GM10266 (cell line): ENCODE data around the gene IL20RB.

Source experiments
- DNase-seq: peaks from one replicate; pipeline ENCODE4 v3.0.0; 2012; ENCODE audit errors: extremely low spot score
- TF ChIP-seq, protein P1 (sequence below): IDR thresholded peaks from 2 replicates; pipeline ENCODE4 v1.5.1; 2012; ENCODE audit warnings: mild to moderate bottlenecking, low read depth; ENCODE audit not compliant: control insufficient read depth, insufficient read depth; ENCODE audit errors: missing control alignments

Gene IL20RB

DNA sequence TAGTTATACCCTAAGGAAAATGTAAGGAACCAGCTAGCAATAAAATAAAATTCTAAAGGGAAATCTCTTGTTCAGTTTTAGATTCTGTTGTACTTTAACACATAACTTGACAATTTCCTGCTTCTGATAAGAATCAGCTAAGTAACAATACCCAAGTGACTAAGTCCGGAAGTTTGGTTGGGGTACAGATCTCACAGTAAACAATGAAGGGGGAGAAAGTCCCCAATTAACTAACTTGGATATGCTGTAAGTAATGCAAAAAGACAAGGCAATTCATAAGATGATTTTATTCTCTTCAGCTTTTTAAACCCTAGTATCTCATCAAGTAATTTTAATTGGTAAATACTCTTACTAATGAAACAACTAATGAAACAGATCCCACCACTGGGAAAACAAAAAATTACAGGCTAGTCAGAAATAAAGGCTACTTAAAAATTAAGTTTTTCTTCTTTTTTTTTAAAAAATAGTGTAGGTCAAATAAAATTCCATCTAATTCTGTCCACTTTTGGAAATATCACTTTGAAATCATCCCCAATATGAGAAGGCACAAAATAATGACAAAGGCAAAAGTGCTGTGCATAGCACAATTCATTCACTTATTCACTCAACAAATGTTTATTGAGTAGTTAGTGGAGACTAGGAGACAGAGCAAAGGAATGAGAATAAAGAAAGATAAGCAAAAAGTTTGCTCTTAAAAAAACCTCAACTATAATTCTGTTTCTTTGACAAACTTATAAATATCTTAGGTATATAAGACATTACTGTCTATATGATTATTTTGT lies 37.8 kb upstream of the IL20RB start:
- TF ChIP-seq, protein P1, sequence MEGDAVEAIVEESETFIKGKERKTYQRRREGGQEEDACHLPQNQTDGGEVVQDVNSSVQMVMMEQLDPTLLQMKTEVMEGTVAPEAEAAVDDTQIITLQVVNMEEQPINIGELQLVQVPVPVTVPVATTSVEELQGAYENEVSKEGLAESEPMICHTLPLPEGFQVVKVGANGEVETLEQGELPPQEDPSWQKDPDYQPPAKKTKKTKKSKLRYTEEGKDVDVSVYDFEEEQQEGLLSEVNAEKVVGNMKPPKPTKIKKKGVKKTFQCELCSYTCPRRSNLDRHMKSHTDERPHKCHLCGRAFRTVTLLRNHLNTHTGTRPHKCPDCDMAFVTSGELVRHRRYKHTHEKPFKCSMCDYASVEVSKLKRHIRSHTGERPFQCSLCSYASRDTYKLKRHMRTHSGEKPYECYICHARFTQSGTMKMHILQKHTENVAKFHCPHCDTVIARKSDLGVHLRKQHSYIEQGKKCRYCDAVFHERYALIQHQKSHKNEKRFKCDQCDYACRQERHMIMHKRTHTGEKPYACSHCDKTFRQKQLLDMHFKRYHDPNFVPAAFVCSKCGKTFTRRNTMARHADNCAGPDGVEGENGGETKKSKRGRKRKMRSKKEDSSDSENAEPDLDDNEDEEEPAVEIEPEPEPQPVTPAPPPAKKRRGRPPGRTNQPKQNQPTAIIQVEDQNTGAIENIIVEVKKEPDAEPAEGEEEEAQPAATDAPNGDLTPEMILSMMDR, result no peak
- no peak for DNase-seq

DNA sequence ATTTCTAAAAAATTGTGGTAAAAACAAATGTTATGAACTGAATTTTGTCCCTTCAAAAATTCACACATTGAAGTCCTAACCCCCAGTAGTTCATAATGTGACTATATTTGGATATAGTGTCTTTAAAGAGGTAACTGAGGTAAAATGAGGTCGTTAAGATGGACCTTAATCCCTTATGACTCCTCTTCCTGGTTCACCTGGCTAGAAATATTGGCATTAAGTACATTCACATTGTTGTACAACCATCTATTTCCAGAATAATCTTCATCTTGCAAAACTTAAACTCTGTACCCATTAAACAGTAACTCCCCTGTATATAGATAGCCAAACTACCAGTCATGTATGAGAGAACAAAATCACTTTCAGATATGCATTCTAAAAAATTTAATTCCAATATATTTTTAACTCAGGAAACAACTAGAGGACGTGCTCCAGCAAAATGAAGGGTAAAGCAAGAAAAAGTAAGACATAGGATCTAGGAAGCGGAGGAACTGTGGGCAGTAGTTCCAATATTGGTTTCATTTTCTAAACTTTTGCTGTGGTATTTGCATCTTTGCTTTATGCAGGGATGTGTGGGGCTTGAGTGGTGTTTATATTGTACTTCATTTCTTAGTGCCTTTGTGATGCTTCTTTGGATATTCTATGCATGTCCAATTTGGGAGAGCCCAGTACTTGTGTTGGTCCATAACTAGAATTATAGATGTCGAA lies 36.7 kb upstream of the IL20RB start:
- TF ChIP-seq, protein P1, result no peak
- DNase-seq, result no peak

DNA sequence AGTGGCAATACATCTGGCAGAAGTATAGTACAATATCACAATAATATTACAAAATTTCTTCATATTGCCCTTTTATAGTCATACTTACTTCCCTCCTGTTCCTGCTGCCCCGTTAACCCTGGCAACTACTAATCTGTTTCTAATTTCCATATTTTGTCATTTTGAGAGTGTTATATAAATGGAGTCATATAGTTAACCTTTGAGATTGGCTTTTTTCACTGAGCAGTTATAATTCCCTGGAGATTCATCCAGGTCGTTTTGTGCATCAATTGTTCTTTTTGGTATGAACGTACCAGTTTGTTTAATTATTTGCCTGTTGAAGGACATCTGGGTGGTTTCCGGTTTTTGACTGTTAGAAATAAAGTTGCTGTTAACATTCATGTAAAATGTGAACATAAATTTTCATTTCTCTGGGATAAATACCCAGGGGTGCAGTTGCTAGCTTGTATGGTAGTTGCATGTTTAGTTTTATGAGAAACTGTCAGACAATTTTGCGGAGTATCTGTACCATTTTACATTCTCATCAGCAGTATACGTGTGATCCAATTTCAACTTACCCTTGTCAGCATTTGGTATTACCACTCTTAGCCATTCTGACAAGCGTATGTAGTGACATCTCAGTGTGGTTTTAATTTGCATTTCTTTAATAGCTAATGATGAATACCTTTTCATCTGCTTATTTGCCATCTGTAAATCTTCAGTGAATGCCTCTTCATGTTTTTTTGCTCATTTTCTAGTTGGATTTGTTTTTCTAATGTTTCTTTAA lies 32.2 kb upstream of the IL20RB start:
- TF ChIP-seq, protein P1, result no peak
- no peak for DNase-seq

DNA sequence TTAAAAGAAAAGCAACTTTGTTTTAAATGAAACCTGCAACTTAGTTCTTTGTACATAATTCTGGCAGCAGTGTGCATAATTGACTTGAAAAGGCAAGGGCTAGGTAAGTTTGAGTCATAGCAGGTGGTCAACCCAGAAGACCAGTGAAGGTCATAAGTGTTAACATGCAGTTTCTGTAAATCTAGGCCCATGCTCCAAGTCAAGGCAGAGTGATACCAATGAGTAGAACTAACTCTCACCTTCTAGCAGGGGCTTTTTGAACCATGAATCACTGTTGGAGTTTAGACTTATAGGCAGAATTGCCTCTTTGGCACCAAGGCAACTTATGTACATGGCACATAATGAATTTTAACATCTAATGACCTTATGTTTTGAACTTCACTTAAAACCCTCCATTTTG lies 29.5 kb upstream of the IL20RB start:
- TF ChIP-seq, protein P1, result no peak
- no peak for DNase-seq

DNA sequence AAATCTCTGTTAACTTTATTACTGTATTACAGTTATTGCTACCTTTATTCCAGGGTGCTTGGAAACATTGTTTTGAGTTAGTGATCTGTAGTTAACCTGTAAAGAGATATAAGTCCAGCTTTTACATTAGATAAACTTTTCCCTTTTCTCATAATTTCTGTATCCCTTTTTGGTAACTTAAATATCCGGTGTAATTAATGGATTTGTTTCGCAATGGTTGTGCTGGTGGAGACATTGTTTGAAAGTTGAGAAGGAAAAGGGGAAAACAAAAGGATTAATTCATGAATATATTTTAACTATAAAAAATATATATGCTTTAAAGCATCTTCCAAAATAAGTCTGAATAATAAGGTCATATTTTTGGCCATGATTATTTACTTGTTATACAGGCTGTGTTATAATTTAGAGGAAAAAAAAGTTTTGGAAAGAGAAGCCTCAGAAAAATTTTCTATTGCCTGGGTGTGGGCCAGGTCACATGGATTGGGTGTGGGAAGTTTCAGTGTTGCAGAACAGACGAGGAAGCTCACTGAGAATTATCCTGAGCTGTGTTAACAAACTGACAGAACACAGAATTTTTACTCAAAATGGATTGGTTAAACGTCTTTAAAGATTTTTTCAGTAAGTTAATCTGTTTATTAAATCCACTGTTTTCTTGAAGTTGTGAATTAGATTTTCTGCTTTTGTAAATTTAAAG lies 27.7 kb upstream of the IL20RB start:
- TF ChIP-seq, protein P1, result no peak
- no peak for DNase-seq

DNA sequence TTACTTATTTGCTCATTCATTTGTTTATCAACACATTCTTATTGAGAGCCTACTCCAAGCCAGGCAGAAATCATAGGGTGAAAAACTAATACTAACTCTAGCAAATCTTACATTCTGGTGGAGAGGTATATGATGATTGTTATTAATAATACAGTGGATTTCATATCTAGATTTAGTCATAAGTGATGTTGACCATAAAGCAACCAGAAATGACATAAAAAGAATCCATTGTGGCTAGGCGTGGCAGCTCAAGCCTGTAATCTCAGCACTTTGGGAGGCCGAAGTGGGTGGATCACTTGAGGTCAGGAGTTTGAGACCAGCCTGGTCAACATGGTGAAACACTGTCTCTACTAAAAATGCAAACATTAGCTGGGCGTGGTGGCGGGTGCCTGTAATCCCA lies 26.2 kb upstream of the IL20RB start:
- TF ChIP-seq, protein P1, result no peak
- no peak for DNase-seq
